SK-N-SH (cell line): ENCODE results near the gene PRRC2B. TPM values are rescaled to one million over a fixed set of nuclear protein-coding genes. Genes with fewer than 3 reads are reported as not detected.
A peak's percentile ranks its signal among the peaks of the same experiment; 100 is the strongest.
"Not testable (repeated sequence)": the region's sequence is repeated elsewhere in the genome, so short reads cannot be mapped to it uniquely, and the experiment has no call there.

Source experiments
- CTCF ChIA-PET: fragments of 300-600, 350-600 bp; formaldehyde crosslinking; extraction: SDS; loops from one replicate; lab custom pipeline; 2021; lab: Yijun Ruan, JAX
- POLR2A ChIA-PET: fragments of 350-600 bp; sonication (Branson Sonifier 250); formaldehyde crosslinking; extraction: SDS; loops from one replicate; lab custom pipeline; 2020; ENCODE audit warnings: antibody characterized with exemption, inconsistent platforms; lab: Yijun Ruan, JAX
- DNase-seq: peaks from one replicate; pipeline ENCODE4 v3.0.0; 2012
- H2AFZ ChIP-seq: fragments of 200-600 bp; sonication (generic); 2 replicates; pipeline ENCODE4 v1.8.1; 2016; ENCODE audit warnings: antibody characterized with exemption, mild to moderate bottlenecking, low read depth
- H3F3A ChIP-seq: fragments of 200-600 bp; sonication (generic); replicated peaks from 2 replicates; pipeline ENCODE3; 2016; ENCODE audit warnings: antibody characterized with exemption, mild to moderate bottlenecking; ENCODE audit not compliant: insufficient read depth
- H3K27ac ChIP-seq, 2 experiments: fragments of 200-500 bp in 1 of 2; fragments of 200-600 bp in 1 of 2; sonication (Bioruptor generic) in 1 of 2; sonication (generic), shearing (Covaris generic) in 1 of 2; 2 replicates each; pipeline versions ENCODE4 v1.5.1 to v1.6.1; 2014 to 2016; ENCODE audit warnings: low read depth in 2 of 2, inconsistent platforms in 1 of 2, low read length in 1 of 2, mild to moderate bottlenecking in 1 of 2, mixed read lengths in 1 of 2
- H3K27me3 ChIP-seq: fragments of 200-600 bp; sonication (generic), shearing (Covaris generic); 2 replicates; pipeline ENCODE4 v1.6.1; 2016; ENCODE audit warnings: mixed run types; ENCODE audit not compliant: insufficient read depth
- H3K36me3 ChIP-seq, 2 experiments: fragments of 200-500 bp in 1 of 2; fragments of 200-600 bp in 1 of 2; sonication (Bioruptor generic) in 1 of 2; sonication (generic) in 1 of 2; replicated peaks in 1 of 2; 2 replicates each; pipeline versions ENCODE3 to v1.5.1; 2014 to 2016; ENCODE audit warnings: low read length in 1 of 2, mild to moderate bottlenecking in 1 of 2; ENCODE audit not compliant: insufficient read depth in 2 of 2, control insufficient read depth in 1 of 2
- H3K4me1 ChIP-seq, 2 experiments: fragments of 200-500 bp in 1 of 2; fragments of 200-600 bp in 1 of 2; sonication (Bioruptor generic) in 1 of 2; sonication (generic), shearing (Covaris generic) in 1 of 2; 2 replicates each; pipeline versions ENCODE4 v1.5.1 to v1.6.1; 2014 to 2016; ENCODE audit warnings: low read depth in 1 of 2, low read length in 1 of 2, mixed run types in 1 of 2; ENCODE audit not compliant: insufficient read depth in 2 of 2, control insufficient read depth in 1 of 2
- H3K4me2 ChIP-seq: fragments of 200-600 bp; sonication (generic), shearing (Covaris generic); 2 replicates; pipeline ENCODE4 v1.6.1; 2017; ENCODE audit warnings: mixed run types
- H3K4me3 ChIP-seq, 2 experiments: fragments of 200-500 bp in 1 of 2; fragments of 200-600 bp in 1 of 2; sonication (Bioruptor generic) in 1 of 2; sonication (generic), shearing (Covaris generic) in 1 of 2; 2 replicates each; pipeline versions ENCODE4 v1.5.1 to v1.8.1; 2014 to 2016; ENCODE audit warnings: low read depth in 2 of 2, inconsistent platforms in 1 of 2, low read length in 1 of 2, mild to moderate bottlenecking in 1 of 2, mixed read lengths in 1 of 2, moderate library complexity in 1 of 2
- H3K79me2 ChIP-seq: fragments of 200-600 bp; sonication (generic); 2 replicates; pipeline ENCODE4 v1.8.1; 2017; ENCODE audit warnings: mild to moderate bottlenecking; ENCODE audit not compliant: insufficient read depth
- H3K9ac ChIP-seq: fragments of 200-600 bp; sonication (generic); 2 replicates; pipeline ENCODE4 v1.6.1; 2017; ENCODE audit warnings: mixed run types
- H3K9me2 ChIP-seq: fragments of 200-600 bp; sonication (generic); 2 replicates; pipeline ENCODE4 v1.6.1; 2017; ENCODE audit warnings: mixed run types
- H3K9me3 ChIP-seq: fragments of 200-600 bp; sonication (generic); 2 replicates; pipeline ENCODE4 v1.6.1; 2017; ENCODE audit warnings: mixed run types, mild to moderate bottlenecking, moderate library complexity
- H4K20me1 ChIP-seq: fragments of 200-600 bp; sonication (generic); 2 replicates; pipeline ENCODE4 v1.6.1; 2017; ENCODE audit warnings: mild to moderate bottlenecking, mixed run types; ENCODE audit not compliant: insufficient read depth
- CTCF ChIP-seq: fragments of 200-600 bp; sonication (generic); IDR thresholded peaks from 2 replicates; pipeline ENCODE4 v1.6.1; 2017; ENCODE audit warnings: antibody characterized with exemption, mild to moderate bottlenecking, moderate library complexity
- EZH2phosphoT487 ChIP-seq: fragments of 200-600 bp; sonication (generic); IDR thresholded peaks from 2 replicates; pipeline ENCODE4 v1.6.1; 2017; ENCODE audit warnings: low read depth, mixed run types, mild to moderate bottlenecking, antibody characterized with exemption, moderate library complexity, borderline replicate concordance
- GABPA ChIP-seq: IDR thresholded peaks from 2 replicates; pipeline ENCODE4 v1.4.0; 2012; ENCODE audit warnings: low read depth, mild to moderate bottlenecking
- MAX ChIP-seq: IDR thresholded peaks from 2 replicates; pipeline ENCODE4 v1.4.0; 2012; ENCODE audit warnings: low read depth
- MXI1 ChIP-seq: IDR thresholded peaks from 2 replicates; pipeline ENCODE4 v1.6.1; 2012; ENCODE audit warnings: mild to moderate bottlenecking, low read depth, low read length, improper control_type of control experiment
- NFIC ChIP-seq: IDR thresholded peaks from 2 replicates; pipeline ENCODE4 v1.4.0; 2012; ENCODE audit warnings: borderline replicate concordance
- NRF1 ChIP-seq: IDR thresholded peaks from 2 replicates; pipeline ENCODE4 v1.6.1; 2012; ENCODE audit warnings: low read depth, mild to moderate bottlenecking, low read length
- PBX3 ChIP-seq: IDR thresholded peaks from 2 replicates; pipeline ENCODE4; 2012
- POLR2AphosphoS5 ChIP-seq: IDR thresholded peaks from 2 replicates; pipeline ENCODE4 v1.6.1; 2012; ENCODE audit warnings: low read depth, low read length
- RAD21 ChIP-seq: IDR thresholded peaks from 2 replicates; pipeline ENCODE4 v1.6.1; 2012; ENCODE audit warnings: mild to moderate bottlenecking, low read length
- SMC3 ChIP-seq: IDR thresholded peaks from 2 replicates; pipeline ENCODE4 v1.6.1; 2012; ENCODE audit warnings: low read depth, low read length, improper control_type of control experiment
- TAF1 ChIP-seq: IDR thresholded peaks from 2 replicates; pipeline ENCODE4 v1.6.1; 2012; ENCODE audit warnings: low read depth, mild to moderate bottlenecking, low read length, moderate library complexity, borderline replicate concordance
- USF1 ChIP-seq: IDR thresholded peaks from 2 replicates; pipeline ENCODE4 v1.4.0; 2012; ENCODE audit warnings: low read depth, borderline replicate concordance
- WGBS: methylation state at CpG from one replicate; pipeline ENCODE4 v1.1.6; 2017; ENCODE audit warnings: low lambda C conversion rate; 5-methylcytosine and 5-hydroxymethylcytosine counted together
- polyA plus RNA-seq, 3 experiments: library from polyadenylated mRNA; depleted of rRNA; stranded (reverse); fragments of >200 nt; gene quantifications; 2 replicates each; pipeline ENCODE4 v1.2.3, GENCODE V29; 2012

PRRC2B gene
- polyA plus RNA-seq, 1 of the 3 experiments (the other 2 are of a cell fraction): 26.3 TPM

- 14% methylated on average over 19 of the region's 27 CpGs for WGBS
- no peak overlapping the region for H3K27ac ChIP-seq
- no peaks in the 10 kb centered on the region for H3K79me2 ChIP-seq
- ChIA-PET POLR2A (interaction anchor here (0.6 to 0.8 kb wide), 2 partner anchors 23 to 174 kb away, joined by 3 read pairs; no protein-coding TSS in a partner anchor), CTCF (interaction anchor here (0.6 to 3.5 kb wide), 66 partner anchors 9 to 425 kb away, joined by 3 to 50 read pairs (median 4); partner anchors contain the start of genes PRRT1B and RAPGEF1)
- peak overlapping the region; percentile 96 for H2AFZ ChIP-seq
- no peaks in the 10 kb centered on the region for H3K36me3 ChIP-seq
- no peaks in the 10 kb centered on the region for H3K27me3 ChIP-seq
- TF ChIP-seq TAF1: no peak
- no peak for TF ChIP-seq EZH2phosphoT487
- TF ChIP-seq NRF1: no peak
- TF ChIP-seq USF1: no peak
- peak; percentile 85 for TF ChIP-seq RAD21
- TF ChIP-seq MAX: 0 out of 2 replicates have a peak, but pooled peaks have one; percentile 45
- peak; percentile 81 for TF ChIP-seq CTCF
- TF ChIP-seq MXI1: no peak
- no peak for TF ChIP-seq POLR2AphosphoS5
- TF ChIP-seq NFIC: no peak
- TF ChIP-seq GABPA: no peak
- TF ChIP-seq SMC3: peak; percentile 79
- TF ChIP-seq PBX3: no peak
- H3K4me1 ChIP-seq: peaks cover 0 to 5% of the 10 kb centered on the region in 2 experiments; a peak in 1 of 4 replicates
- H3K9me3 ChIP-seq: no peaks in the 10 kb centered on the region
- H3F3A ChIP-seq: no peaks in the 10 kb centered on the region
- no peaks in the 10 kb centered on the region for H3K9me2 ChIP-seq
- peak; percentile 90 for DNase-seq
- no peak overlapping the region for H3K9ac ChIP-seq
- no peaks in the 10 kb centered on the region for H4K20me1 ChIP-seq
- H3K4me2 ChIP-seq: peak overlapping the region; percentile 87
- H3K4me3 ChIP-seq: peak overlapping the region; percentile 40 to 67
Observed at GRCh38 chr9:131349881-131350563, 43.9 kb upstream of the PRRC2B start.

GRCh38 chr9:131356479-131356878, 37.4 kb upstream of the PRRC2B start:
- H3K36me3 ChIP-seq, CTCF ChIA-PET, H3K79me2 ChIP-seq, H3K9ac ChIP-seq, H3K4me3 ChIP-seq, POLR2A ChIA-PET, H4K20me1 ChIP-seq, H3K9me3 ChIP-seq, H2AFZ ChIP-seq, H3K9me2 ChIP-seq, H3K27ac ChIP-seq, H3K4me2 ChIP-seq, H3F3A ChIP-seq, H3K27me3 ChIP-seq, DNase-seq, H3K4me1 ChIP-seq: not testable (repeated sequence)
- WGBS: 91% methylated on average over 5 of the region's 6 CpGs
